SU-DHL-6 (cell line): ENCODE data around the gene TMEM250.

Experiments
- H2AFZ ChIP-seq: fragments of 200-600 bp; sonication (generic); 2 replicates; pipeline ENCODE4 v1.6.1; 2014; ENCODE audit warnings: low read depth, mild to moderate bottlenecking, moderate library complexity, mixed read lengths, antibody characterized with exemption, low read length; ENCODE audit not compliant: severe bottlenecking
- H3F3A ChIP-seq: fragments of 200-600 bp; shearing (Covaris generic); 2 replicates; pipeline ENCODE4 v1.6.0; 2016; ENCODE audit warnings: antibody characterized with exemption, mild to moderate bottlenecking; ENCODE audit not compliant: insufficient read depth
- H3K27ac ChIP-seq: fragments of 200-600 bp; sonication (generic); 2 replicates; pipeline ENCODE4 v1.5.1; 2016; ENCODE audit warnings: low read depth, mild to moderate bottlenecking, low read length, moderate library complexity, mixed read lengths
- H3K27me3 ChIP-seq: fragments of 200-600 bp; sonication (generic), shearing (Covaris generic); 2 replicates; pipeline ENCODE4 v1.6.0; 2014; ENCODE audit warnings: mild to moderate bottlenecking, low read length
- H3K36me3 ChIP-seq: fragments of 200-600 bp; sonication (generic); 2 replicates; pipeline ENCODE4 v1.6.1; 2014; ENCODE audit warnings: mild to moderate bottlenecking, low read length, mixed read lengths
- H3K4me2 ChIP-seq: fragments of 300-600, 200-600 bp; shearing (Covaris generic), sonication (generic); 2 replicates; pipeline ENCODE4 v1.6.0; 2014; ENCODE audit warnings: low read length, low read depth, mild to moderate bottlenecking; ENCODE audit not compliant: poor library complexity, severe bottlenecking
- H3K4me3 ChIP-seq: fragments of 200-600 bp; sonication (generic); 2 replicates; pipeline ENCODE4 v1.5.1; 2014; ENCODE audit warnings: antibody characterized with exemption, low read length, mild to moderate bottlenecking, mixed read lengths; ENCODE audit not compliant: insufficient read depth, poor library complexity, severe bottlenecking
- H3K79me2 ChIP-seq: fragments of 200-600 bp; sonication (generic); 2 replicates; pipeline ENCODE4 v1.6.1; 2014; ENCODE audit warnings: mild to moderate bottlenecking, low read length, moderate library complexity; ENCODE audit not compliant: insufficient read depth
- H3K9ac ChIP-seq: fragments of 200-600 bp; sonication (generic); 2 replicates; pipeline ENCODE4 v1.7.0; 2014; ENCODE audit warnings: mild to moderate bottlenecking, low read length
- H3K9me2 ChIP-seq: fragments of 200-600 bp; sonication (generic); replicated peaks from 2 replicates; pipeline ENCODE4 v1.6.1; 2014; ENCODE audit warnings: low read length; ENCODE audit not compliant: insufficient read depth
- H3K9me3 ChIP-seq: fragments of 200-600 bp; sonication (generic); 2 replicates; pipeline ENCODE4 v1.6.1; 2014; ENCODE audit warnings: low read length, mixed read lengths; ENCODE audit not compliant: insufficient read depth
- H4K20me1 ChIP-seq: fragments of 200-600 bp; sonication (generic); 2 replicates; pipeline ENCODE4 v1.6.1; 2014; ENCODE audit warnings: low read depth, mild to moderate bottlenecking, antibody characterized with exemption, low read length, moderate library complexity, mixed read lengths
- EZH2phosphoT487 ChIP-seq: fragments of 200-600 bp; sonication (generic), shearing (Covaris generic); conservative IDR thresholded peaks from 2 replicates; pipeline ENCODE4 v1.6.1; 2018; ENCODE audit warnings: mild to moderate bottlenecking, antibody characterized with exemption, low read length, moderate library complexity, mixed read lengths
- TF ChIP-seq, protein P1 (sequence below): fragments of 200-600 bp; sonication (generic); IDR thresholded peaks from one replicate; pipeline ENCODE4 v1.5.1; 2017; ENCODE audit warnings: antibody characterized with exemption, mild to moderate bottlenecking, low read length, moderate library complexity; ENCODE audit not compliant: insufficient read depth, poor library complexity, severe bottlenecking

Gene TMEM250

DNA sequence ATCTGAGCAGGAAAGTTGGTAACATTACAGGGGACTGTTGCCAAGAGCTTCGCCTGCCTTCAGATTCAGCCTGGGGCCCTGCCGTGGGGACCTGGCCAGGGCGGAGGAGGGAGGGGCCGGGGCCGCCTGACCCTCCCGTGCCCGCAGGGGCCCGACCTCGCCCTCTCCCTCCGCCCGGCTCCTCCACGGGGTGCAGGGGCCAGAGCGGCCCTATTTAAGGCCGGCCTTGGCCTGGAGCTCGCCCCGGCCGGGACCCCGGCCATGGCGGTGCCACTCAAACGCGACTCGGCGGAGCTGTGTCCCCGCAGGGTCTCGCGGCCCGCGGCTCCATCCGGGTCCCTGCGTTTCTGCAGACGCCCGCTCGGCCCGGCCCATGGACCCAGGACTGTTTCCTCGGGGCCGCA lies 757 bp downstream of the TMEM250 start:
- Histone ChIP-seq H3K36me3 (no peaks in the 10 kb centered on the region), H2AFZ (peak overlapping the region; percentile 6), H4K20me1 (no peaks in the 10 kb centered on the region), H3K27ac (peak overlapping the region; percentile 72), H3K4me2 (peak overlapping the region; percentile 55), H3K9me2 (no peaks in the 10 kb centered on the region), H3F3A (0 out of 2 replicates have a peak, but pooled peaks cover 5% of the 10 kb centered on the region), H3K9ac (peak overlapping the region; percentile 95), H3K27me3 (no peaks in the 10 kb centered on the region), H3K4me3 (peak overlapping the region; percentile 79), H3K9me3 (no peaks in the 10 kb centered on the region), H3K79me2 (no peaks in the 10 kb centered on the region)
- TF ChIP-seq EZH2phosphoT487 = no peak
- TF ChIP-seq, protein P1, sequence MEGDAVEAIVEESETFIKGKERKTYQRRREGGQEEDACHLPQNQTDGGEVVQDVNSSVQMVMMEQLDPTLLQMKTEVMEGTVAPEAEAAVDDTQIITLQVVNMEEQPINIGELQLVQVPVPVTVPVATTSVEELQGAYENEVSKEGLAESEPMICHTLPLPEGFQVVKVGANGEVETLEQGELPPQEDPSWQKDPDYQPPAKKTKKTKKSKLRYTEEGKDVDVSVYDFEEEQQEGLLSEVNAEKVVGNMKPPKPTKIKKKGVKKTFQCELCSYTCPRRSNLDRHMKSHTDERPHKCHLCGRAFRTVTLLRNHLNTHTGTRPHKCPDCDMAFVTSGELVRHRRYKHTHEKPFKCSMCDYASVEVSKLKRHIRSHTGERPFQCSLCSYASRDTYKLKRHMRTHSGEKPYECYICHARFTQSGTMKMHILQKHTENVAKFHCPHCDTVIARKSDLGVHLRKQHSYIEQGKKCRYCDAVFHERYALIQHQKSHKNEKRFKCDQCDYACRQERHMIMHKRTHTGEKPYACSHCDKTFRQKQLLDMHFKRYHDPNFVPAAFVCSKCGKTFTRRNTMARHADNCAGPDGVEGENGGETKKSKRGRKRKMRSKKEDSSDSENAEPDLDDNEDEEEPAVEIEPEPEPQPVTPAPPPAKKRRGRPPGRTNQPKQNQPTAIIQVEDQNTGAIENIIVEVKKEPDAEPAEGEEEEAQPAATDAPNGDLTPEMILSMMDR = no peak

DNA sequence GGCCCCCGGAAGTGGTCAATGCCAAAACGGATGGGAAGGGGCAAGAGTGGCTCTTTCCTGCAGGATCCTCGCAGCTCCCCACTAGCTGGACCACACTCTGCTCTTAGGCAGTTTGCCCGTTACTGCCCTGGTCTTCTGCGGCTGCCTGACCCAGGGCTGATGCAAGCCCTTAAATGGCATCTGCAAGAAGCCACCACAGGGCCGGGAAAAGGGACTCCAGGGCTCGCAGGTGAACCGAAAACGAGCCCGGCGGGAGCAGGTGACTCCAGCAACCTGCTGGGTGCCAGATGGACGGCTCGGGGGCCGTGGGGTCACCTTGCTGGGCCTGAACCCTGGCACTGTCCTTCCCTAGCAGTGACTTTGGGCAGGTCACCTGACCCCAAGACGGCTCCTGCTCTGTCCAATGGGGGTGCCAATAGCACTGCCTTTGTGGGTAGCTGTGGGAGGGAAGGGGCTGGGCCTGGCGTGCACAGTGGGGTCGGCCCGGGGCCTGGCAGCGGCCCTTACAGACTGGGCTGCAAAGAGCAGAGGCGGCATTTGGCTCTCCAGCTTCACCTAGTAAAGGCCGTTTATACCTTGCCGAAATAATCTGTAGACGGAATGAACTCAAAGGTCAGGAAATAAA lies 1.3 kb downstream of the TMEM250 start:
- H3K36me3 ChIP-seq = no peaks in the 10 kb centered on the region
- peak overlapping the region; percentile 55 for H3K4me2 ChIP-seq
- H3K9ac ChIP-seq = peak overlapping the region; percentile 95
- no peak overlapping the region for H2AFZ ChIP-seq
- 0 out of 2 replicates have a peak, but pooled peaks cover 7% of the 10 kb centered on the region for H3F3A ChIP-seq
- no peaks in the 10 kb centered on the region for H4K20me1 ChIP-seq
- no peaks in the 10 kb centered on the region for H3K27me3 ChIP-seq
- no peaks in the 10 kb centered on the region for H3K9me3 ChIP-seq
- peak overlapping the region; percentile 72 for H3K27ac ChIP-seq
- TF ChIP-seq, protein P1 = no peak
- no peak for TF ChIP-seq EZH2phosphoT487
- H3K4me3 ChIP-seq = peak overlapping the region; percentile 79
- no peaks in the 10 kb centered on the region for H3K79me2 ChIP-seq
- no peaks in the 10 kb centered on the region for H3K9me2 ChIP-seq

DNA sequence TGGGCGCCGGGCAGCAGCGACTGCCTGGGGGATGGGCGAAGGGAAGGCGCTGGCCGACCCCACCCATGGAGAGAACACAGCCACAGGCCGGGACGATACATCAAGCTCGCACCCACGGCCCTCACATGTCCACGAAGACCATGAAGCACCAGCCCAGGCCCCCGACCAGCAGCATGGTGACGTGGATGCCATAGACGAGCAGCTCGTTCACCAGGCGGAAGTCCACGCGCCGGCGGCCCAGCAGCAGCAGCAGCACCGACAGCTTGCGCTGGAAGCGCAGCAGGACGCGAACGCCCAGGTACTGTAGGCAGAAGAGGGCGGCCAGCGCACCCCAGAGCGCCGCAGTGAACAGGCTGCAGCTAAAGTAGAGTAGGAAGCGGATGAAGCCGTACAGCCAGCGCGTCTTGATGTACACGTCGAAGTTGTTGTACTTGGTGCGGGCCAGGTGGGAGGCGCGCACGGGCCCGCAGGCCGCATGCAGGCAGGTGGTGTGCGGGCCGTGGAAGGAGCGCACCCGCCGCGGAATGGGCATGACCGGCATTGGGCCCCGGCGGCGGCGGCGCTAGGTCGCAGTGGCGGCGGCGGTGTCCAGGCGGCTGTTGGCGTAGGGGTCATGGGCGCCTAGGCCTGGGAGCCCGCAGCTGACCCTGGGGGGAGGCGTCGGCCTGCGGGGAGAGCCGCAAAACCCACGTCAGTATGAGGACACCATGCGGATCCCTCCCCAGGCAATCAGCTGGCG lies 2.1 kb downstream of the TMEM250 start:
- no peaks in the 10 kb centered on the region for H3K36me3 ChIP-seq
- no peak overlapping the region for H3K4me2 ChIP-seq
- H2AFZ ChIP-seq = no peak overlapping the region
- H3K4me3 ChIP-seq = no peak overlapping the region
- H3K79me2 ChIP-seq = no peaks in the 10 kb centered on the region
- no peaks in the 10 kb centered on the region for H3K9me3 ChIP-seq
- H3K27me3 ChIP-seq = no peaks in the 10 kb centered on the region
- no peaks in the 10 kb centered on the region for H3K9me2 ChIP-seq
- TF ChIP-seq, protein P1 = no peak
- no peak for TF ChIP-seq EZH2phosphoT487
- 0 out of 2 replicates have a peak, but pooled peaks cover 7% of the 10 kb centered on the region for H3F3A ChIP-seq
- H3K27ac ChIP-seq = no peak overlapping the region
- no peaks in the 10 kb centered on the region for H4K20me1 ChIP-seq
- no peak overlapping the region for H3K9ac ChIP-seq
